Measurements from ENCODE around the gene SPAG17.
A peak's percentile ranks its signal among the peaks of the same experiment; 100 is the strongest.
"Not testable (repeated sequence)": the region's sequence is repeated elsewhere in the genome, so short reads cannot be mapped to it uniquely, and the experiment has no call there.

The SPAG17 gene

GRCh38 chr1:117964290-117965038, 220.6 kb downstream of the SPAG17 start:
- no peak for DNase-seq

DNA sequence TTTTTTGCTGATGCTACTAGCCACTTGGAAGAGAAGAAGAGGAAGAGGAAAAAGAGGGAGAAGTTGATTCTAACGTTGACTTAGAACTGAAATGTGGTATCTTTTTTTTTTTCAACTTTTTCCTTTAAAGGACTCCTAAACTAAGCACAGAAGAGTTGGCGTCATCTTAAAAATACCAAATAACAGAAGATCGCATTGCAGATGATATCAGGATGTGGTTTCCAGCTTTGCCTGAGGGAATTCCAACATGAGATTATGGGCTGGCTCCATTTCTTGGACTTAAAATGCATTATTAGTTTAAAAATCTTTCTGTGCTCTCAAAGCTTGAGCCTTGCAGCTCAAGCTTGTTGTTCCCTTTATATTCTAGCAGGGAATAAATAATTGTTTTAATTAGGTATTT, 225.7 kb downstream of the SPAG17 start:
- DNase-seq: no peak

DNA sequence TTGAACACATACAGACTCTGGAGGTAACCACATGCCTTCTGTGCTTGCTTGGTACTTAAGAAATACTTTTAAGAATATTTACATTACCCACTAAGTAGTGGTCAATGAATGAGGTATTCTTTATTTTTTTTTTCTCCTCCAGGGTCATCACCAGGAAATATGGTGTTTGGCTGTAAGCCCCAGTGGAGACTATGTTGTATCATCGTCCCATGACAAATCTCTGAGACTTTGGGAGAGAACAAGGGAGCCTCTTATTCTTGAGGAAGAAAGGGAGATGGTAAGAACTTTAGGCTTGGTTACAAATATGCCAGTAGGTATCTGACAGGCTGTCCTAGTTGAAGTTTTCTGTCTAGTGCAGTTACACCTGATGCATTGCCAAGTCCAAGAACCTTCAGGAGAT, 232.6 kb downstream of the SPAG17 start:
- DNase-seq: no peak

DNA sequence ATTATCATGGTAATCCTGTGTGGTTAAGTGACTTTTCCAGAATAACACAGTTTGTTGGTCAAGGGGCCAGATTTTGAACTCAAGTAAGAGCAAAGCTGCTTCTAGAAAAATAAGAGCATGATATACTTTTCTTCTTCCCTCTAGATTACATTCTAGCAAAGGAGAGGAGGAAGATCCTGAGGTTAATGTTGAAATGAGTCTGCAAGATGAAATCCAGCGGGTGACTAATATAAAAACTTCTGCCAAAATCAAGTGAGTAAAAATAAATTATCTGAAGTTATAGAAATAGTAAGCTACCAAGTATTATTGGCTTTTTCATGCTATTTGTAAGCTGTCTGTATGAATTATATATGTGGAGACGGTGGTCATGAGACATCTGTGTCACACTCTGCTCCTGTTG, 242.7 kb downstream of the SPAG17 start:
- no peak for DNase-seq

GRCh38 chr1:117933769-117934168, 251.3 kb downstream of the SPAG17 start:
- no peak for DNase-seq

- DNase-seq: no peak
Measured at GRCh38 chr1:117932576-117932975, 252.5 kb downstream of the SPAG17 start.

- DNase-seq: peak in 1 of 2 donors; percentile 12
Measured at GRCh38 chr1:117930484-117930883, 254.5 kb downstream of the SPAG17 start.

DNA sequence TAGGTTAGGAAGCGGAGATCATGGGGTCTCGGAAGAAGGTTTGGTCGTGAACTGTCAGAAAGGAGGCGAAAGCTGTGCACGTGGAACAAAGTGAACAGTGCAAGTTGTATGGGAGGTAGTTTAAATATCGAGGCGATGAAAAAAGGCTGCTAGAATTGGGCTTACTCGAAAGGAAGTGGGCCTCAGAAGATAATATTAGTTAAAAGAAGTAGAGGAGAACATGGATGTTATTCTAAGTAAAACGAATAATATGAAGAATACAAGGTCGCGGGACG, 254.9 kb downstream of the SPAG17 start:
- no peak for DNase-seq

DNA sequence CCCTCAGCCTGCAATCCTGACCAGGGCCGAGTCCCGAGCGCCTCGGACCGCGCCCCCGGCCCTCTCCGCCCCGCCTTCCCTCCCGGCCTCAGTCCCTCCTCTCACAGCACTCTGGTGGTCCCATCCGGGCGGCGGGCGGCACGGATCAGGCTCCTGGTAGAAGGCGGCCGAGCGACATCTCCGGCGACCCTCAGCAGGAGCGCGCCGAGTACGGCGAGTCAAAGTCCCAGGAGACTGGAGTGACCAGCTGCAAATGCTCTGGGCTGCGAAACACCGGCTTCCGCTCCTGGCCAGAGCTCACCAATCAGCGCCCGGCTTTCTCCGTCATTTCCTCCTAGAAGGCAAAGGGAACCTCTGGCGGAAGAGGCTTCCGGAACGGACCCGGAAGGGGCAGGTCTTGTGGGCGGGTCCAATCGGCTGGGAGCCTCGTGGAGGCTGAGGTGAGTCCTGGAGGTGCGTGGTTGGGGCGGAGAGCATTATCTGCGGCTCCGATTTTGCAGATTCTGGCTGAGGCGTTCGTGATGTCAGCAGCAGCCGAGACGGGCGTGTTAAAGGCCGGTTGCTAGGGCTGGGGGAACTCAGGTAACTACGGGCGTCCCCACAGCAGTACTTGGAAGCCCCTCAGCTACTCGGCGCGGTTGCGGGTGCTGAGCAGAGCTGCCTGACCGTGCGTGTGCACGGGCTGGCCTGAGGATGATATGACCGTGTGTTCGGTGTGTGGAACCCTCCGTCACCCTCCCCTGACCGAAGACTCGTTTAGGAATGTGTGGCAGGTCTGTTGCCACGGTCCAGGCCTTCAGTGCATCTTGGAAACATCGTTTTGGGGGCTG, 255.5 kb downstream of the SPAG17 start, which contains the start of the genes GDAP2 and WDR3:
Gene GDAP2 (minus strand): TSS at position 279 of the 830 bp plus-strand sequence. CDS start 9,264 bp downstream, outside the sequence.
Gene WDR3 (plus strand): TSS at position 397 of the 830 bp plus-strand sequence. CDS start 3,581 bp downstream, outside the sequence.
- peak; percentile 96 to 97 for DNase-seq

DNA sequence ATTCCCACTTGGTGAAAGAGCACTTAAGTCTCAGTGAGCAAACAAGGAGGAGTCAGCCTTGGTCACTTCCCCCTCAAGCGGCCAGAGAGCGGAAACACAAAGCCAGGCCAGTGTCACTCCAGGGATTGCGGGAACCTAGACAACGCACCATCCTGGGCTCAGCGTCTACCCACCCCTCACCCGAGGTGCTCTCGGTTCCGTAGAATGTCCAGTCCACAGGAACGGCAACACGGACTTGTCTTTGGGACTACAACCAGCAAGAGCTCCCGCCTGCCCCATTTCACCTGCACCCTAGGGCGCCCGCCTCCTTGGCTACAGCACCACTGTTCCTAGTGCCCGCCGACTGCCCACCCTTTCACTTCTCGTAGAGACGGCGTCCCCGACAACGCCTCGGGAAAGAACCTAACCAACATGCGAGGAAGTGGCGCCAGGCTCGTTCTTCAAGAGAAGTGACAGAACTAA, 256.1 kb downstream of the SPAG17 start:
- peak; percentile 64 to 72 for DNase-seq

GRCh38 chr1:117925981-117926380, 259.0 kb downstream of the SPAG17 start:
- DNase-seq: peak; percentile 36 to 43

- DNase-seq: not testable (repeated sequence)
Measured at GRCh38 chr1:117922717-117923116, 262.3 kb downstream of the SPAG17 start.

DNA sequence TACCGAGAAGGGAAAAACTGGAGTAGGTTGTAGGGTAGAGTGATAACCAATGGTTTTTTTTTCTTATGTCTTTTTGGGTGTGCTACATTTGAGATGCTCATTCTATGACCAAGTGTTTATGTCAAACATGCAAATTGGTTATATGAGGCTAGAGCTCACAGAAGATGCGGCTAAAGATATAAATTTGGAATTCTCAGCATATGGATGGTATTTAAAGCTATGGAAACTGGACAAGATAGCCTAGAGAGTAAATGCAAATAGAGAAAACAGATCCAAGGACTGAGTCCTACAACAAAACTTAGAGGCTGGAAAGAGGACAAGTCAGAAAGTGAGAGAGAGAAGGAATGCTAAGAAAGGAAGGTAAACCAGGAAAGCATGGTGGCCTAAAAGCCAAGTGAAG, 263.0 kb downstream of the SPAG17 start:
- no peak for DNase-seq

DNA sequence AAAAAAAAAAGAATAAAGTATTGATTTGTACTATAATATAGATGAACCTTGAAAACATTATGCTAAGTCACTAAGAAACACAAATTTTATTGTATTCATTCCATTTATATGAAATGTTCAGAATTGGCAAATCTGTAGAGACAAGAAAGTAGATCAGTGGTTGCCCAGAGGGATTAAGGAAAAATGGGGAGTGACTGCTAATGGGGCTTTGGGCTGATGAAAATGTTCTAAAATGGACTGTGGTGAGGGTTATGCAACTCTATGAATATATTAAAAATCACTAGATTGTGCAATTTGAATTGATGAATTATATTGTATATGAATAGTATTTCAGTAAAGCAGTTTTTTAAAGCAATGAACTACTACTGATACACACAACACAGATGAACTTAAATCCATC, 265.7 kb downstream of the SPAG17 start:
- DNase-seq: no peak

DNA sequence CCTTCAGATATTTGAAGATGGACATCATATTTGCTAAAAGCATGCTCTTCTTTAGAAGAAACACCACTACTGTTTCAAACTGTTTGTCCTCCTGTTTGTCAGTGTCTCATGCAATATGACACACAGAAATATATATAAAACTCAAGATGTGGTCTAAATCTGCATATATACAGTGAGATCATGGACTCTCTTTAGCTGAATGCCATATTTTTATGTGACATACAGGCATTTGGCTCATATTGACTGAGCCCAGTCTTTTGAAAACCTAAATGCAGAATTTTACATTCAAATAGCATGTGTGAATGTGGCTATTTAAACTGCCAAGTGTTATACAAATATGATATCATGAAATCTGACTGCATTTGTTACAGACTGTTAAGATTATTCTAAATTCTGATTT, 274.0 kb downstream of the SPAG17 start:
- DNase-seq: no peak

GRCh38 chr1:117905019-117905418, 280.0 kb downstream of the SPAG17 start:
- DNase-seq: no peak

GRCh38 chr1:117904485-117904884, 280.5 kb downstream of the SPAG17 start:
- DNase-seq: no peak

Data from inflammatory macrophage treated with lipopolysaccharide for 1 hour (primary cell).